ENCODE measurements around the gene PSMG4. TPM values are rescaled to one million over a fixed set of nuclear protein-coding genes. Genes with fewer than 3 reads are reported as not detected.
"Not testable (repeated sequence)": the region's sequence is repeated elsewhere in the genome, so short reads cannot be mapped to it uniquely, and the experiment has no call there.

PSMG4 gene
- polyA plus RNA-seq, 3 donors: 20.6 to 37.3 (median 34.0) TPM

DNA sequence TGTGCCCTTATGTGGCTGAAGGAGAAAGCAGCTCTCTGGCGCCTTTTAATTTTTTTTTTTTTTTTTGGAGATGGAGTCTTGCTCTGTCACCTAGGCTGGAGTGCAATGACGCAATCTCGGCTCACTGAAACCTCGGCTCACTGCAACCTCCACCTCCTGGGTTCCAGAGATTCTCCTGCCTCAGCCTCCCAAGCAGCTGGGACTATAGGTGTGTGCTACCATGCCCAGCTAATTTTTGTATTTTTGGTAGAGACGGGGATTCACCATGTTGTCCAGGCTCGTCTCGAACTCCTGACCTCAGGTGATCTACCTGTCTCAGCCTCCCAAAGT, 13.9 kb upstream of the PSMG4 start:
- 91 to 95% (median 94%) methylated on average over 7 of the region's 7 CpGs for whole genome bisulfite sequencing, 3 donors

DNA sequence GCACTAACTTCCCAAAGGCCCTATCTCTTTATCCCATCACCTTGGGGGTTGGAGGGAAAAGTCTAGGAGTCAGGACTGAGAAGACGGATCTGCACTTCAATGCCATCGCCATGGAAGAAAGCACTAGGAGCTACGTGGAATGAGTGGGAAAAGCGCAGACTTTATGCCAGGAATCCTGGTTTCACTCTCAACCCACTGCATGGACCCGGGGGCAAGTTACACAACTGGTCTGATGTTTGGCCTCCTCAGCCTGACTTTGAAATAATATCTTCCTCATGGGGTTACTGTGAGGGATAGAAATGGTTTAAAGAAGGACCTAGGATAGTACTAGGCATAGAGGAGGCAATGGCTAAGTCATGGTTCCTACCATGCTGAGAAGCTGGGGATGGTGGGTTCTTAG, 13.5 kb upstream of the PSMG4 start:
- H3K27ac ChIP-seq (ENCODE audit: low read depth, low read length): no peak overlapping the region
- 95 to 96% (median 95%) methylated on average over 5 of the region's 5 CpGs for WGBS, 3 donors

More for the DNA sequence above, 13.9 kb upstream of the PSMG4 start:
- H3K27ac ChIP-seq (ENCODE audit: low read depth, low read length): not testable (repeated sequence)

DNA sequence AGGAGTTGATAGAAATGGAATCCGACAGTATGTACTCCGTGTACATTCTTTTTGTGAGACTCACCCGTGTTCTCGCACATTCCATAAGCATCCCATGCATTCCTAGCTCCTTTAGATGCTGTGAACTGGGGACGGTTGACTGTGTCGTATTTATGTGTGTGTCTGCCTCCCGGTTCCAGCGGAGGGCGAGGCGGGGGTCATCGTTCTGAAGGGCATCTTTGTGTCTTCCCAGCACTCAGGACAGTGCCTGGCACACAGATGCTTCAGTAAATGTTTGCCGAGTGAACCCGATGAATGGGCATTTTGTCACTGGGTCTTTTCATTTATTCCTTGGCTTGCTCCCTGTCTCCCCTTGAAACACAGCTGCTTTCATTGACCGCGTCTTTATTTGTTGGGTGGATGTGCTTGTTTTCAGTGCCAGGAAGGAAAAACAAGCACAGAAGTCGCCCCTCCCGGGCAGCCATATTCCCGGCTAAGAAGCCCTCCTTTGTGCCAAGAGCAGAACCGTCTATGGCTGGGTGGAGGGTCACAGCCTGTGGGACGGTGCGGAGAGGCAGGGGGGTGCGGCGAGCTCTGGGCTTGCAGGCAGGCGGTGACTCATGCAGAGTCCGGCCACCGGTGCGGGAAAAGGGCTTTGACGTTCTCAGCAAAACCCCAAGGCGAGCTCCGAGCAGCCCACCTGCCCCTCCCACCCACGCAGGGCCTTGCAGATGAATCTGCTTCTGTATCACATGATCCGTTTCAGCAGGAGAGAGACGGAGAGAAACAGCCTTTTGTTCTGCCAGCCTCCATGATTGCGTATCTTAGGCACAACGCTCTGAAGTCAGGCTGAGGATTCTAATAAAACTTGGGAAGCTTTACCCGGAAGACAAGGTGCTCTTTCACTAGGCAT, 11.2 kb upstream of the PSMG4 start:
- 42 to 50% (median 46%) methylated on average over 36 of the region's 36 CpGs for WGBS, 3 donors
- H3K27ac ChIP-seq (ENCODE audit: low read depth, low read length): no peak overlapping the region

DNA sequence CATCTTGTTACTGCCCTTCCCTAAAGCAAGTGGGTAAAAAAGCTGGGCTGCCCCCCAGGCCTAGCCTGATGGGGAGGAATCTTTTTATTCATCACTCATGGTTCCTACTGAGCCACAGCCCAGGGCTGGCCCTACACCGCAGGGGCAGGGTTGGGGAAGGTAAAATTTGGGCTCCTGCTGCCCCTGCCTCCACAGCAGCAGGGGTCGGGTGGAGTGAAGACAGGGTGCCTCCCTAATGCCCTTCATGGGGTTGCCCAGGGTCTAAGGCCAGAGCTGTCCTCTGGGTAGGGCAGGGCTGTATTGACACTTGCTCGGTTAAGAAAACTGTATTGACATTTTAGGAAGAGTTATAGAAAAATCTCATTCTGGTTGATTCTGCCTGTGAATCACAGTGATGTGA, 8.9 kb upstream of the PSMG4 start:
- H3K27ac ChIP-seq (ENCODE audit: low read depth, low read length): no peak overlapping the region
- 87 to 98% (median 95%) methylated on average over 3 of the region's 3 CpGs for WGBS, 3 donors

DNA sequence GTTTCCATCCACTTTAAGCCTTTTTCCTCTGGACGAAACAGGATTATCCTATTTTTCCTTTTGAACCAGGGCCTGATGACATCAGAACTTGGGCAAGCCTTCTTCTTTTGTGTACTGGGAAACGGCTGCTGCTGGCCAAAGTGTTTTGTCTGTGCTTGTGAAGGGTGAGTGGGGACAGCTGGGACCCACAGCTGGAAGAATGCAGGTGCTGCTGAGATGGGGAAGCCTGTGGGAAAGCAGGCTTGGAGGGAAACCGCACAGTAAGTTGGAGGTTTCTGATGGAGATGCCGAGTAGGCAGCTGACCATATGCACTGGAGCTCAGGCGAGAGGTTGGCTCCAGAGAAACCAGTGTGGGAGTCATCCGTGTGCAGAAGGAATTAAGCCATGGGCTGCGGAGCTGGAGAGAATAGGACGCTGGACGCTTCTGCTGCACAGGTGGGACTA, 8.5 kb upstream of the PSMG4 start:
- 71 to 85% (median 79%) methylated on average over 9 of the region's 9 CpGs for WGBS, 3 donors
- no peak overlapping the region for H3K27ac ChIP-seq (ENCODE audit: low read depth, low read length)

DNA sequence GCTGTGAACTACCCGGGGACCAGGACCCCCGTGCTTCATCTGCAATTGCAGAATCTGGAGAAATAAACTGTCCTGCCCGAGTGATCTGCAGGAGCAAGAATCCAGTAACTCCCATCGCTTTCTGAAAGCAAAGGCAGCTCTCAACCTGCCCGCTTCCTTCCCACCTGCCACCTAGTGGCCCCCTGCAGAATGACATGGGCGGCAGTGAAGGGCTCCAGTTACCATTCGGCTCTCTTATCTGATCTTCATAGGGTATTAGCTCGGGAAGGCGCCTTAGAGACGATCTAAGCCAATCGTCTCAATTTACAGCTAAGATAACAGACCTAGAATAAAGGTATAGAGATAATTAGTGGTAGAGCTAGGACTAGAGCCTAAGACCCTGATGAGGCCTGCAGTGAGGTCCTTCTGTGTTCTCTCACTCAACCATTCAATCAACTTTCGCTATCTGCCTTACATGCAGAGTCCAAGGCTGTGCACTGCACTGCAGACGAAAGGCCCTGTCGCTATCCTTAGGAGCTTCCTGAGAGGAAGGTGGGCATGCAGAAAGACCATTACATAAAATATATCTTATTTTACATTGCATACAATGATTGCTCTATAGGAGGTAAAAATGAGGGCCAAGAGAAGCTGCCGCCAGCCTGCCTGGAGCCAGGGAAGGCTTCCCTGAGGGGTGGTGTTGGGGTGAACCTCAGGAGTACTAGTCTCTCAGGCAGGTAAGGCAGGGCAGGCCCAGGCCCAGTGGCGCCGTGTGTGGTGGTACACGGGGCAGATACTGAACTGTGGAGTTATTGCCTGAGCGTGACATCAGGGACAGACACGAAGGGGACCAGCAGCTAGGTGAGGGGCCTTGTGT, 7.1 kb upstream of the PSMG4 start:
- WGBS, 3 donors: 37 to 39% (median 38%) methylated on average over 20 of the region's 20 CpGs
- no peak overlapping the region for H3K27ac ChIP-seq (ENCODE audit: low read depth, low read length)

DNA sequence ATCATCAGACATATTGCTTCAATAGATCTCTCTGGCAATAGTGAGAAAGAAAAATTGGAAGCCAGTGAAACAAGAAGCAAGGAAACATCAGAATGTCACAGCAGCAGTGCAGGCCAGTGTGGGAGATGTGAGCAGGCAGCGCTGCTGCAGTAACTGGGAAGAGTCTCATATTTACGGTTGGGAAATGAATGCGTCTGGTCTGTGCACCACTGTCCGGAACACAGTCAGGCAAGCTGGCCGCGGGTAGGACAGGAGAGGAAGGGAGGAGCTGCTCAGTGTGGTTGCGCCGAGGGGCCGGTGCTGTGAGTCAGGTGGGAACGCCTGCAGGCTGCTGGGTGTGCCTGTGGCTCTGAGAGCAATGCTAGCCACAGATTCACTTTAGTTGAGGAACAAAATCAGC, 6.4 kb upstream of the PSMG4 start:
- no peak overlapping the region for H3K27ac ChIP-seq (ENCODE audit: low read depth, low read length)
- WGBS, 3 donors: 88 to 89% (median 89%) methylated on average over 10 of the region's 10 CpGs

DNA sequence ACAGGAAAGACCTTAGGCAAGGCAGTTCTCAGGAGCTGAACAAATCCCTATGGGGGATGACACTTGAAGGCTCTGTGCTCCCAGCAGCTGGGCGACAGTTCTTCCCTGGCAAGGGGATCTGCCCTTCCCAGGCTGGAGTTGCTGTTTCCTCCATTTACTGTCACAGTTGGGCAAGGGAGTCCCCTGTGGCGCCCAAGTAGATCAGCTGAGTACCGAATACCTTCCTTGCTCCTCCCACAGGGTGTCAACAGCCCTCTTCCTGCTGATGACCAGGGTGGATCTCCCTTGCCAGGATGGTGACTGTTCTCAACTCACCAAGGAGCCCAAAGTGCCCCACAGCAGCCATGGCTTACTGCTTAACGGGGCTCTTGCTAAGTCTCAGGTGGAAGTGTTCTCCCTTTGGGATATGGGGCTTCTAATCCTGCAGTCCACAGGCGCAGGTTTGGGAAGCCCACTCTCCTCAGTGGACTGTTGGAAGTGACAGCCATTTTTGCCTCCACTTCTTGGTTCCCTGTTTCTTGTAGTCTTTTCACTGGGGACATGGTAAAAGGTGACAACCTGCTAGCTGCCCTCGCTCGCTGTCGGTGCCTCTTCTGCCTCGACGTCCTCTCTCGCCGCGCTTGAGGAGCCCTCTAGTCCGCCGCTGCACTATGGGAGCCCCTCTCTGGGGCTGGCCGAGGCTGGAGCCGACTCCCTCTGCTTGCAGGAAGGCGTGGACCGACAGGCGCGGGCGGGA, 5.7 kb upstream of the PSMG4 start:
- H3K27ac ChIP-seq (ENCODE audit: low read depth, low read length): no peak overlapping the region
- WGBS, 3 donors: 90 to 95% (median 92%) methylated on average over 22 of the region's 22 CpGs

DNA sequence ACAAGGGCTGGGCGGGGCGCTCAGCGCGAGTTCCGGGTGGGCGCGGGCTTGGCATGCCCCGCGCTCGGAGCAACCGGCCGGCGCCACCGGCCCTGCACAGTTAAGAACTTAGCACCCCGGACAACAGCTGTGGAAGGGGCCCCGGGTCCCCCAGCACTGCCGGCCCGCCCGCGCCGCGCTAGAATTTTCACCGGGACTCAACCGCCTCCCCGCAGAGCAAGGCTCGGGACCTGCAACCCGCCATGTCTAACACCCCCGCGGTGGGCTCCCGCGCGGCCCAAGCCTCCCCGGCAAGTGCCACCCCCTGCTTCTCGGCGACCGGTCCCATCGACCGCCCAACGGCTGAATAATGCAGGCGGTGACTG, 5.2 kb upstream of the PSMG4 start:
- 96 to 97% (median 96%) methylated on average over 37 to 40 of the region's 40 CpGs for WGBS, 3 donors
- H3K27ac ChIP-seq (ENCODE audit: low read depth, low read length): no peak overlapping the region

DNA sequence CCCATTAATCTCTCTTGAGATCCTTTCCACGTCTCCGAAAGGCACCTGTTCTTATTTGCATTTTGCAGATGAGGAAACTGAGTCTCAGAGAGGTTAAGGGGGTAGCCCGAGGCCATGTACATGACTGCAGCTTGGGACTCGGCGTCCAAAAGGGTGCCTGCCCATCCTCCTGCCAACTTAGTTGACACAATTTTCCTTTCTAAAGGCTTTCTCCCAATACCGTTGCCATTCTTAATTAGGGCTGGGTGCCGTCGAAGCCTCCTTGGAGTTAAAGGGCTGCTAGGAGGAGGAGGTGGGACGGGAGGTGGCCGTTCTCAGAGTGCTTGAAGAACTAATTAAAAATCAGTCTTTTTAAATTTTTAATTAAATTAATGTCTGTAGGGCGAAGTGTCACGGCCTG, 546 bp upstream of the PSMG4 start:
- WGBS, 3 donors: 52 to 54% (median 52%) methylated on average over 12 of the region's 12 CpGs
- H3K27ac ChIP-seq (ENCODE audit: low read depth, low read length): no peak overlapping the region

DNA sequence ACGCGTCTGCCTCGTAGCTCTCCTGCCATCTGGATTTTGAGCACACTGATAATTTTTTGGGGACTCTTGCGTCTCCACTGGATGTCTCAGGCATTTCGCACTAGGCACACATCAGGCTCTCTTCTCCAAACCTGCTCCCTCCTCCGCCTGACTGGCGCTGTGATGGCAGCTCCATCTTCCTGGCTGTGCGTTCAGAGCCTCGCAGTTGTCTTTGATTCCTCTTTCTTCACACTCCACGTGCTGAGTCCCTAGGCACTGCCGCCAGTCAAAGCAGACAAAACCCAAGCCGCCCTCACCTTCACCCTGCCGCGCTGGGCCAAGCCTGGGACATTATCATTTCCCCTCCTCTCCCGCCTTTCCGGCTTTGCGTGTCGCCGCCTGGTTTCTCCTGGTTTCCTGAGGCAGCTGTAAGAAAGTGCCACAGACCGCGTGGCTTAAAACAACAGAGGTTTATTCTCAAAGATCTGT, 778 bp downstream of the PSMG4 start:
- 1% methylated on average over 21 of the region's 21 CpGs for WGBS, 3 donors
- H3K27ac ChIP-seq (ENCODE audit: low read depth, low read length): no peak overlapping the region

DNA sequence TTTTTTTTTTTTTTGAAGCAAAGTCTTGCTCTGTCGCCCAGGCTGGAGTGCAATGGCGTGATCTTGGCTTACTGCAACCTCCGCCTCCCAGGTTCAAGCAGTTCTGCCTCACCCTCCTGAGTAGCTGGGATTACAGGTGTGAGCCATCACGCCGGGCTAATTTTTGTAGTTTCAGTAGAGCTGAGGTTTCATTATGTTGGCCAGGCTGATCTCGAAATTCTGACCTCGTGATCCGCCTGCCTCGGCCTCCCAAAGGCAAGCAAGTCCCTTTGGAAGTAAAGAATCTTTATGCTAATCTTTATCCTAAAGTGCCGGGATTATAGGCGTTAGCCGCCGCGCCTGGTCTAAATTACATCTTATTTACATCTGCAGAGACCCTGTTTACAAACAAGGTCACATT, 1.5 kb downstream of the PSMG4 start:
- no peak overlapping the region for H3K27ac ChIP-seq (ENCODE audit: low read depth, low read length)
- 78 to 87% (median 85%) methylated on average over 13 to 14 of the region's 14 CpGs for WGBS, 3 donors

DNA sequence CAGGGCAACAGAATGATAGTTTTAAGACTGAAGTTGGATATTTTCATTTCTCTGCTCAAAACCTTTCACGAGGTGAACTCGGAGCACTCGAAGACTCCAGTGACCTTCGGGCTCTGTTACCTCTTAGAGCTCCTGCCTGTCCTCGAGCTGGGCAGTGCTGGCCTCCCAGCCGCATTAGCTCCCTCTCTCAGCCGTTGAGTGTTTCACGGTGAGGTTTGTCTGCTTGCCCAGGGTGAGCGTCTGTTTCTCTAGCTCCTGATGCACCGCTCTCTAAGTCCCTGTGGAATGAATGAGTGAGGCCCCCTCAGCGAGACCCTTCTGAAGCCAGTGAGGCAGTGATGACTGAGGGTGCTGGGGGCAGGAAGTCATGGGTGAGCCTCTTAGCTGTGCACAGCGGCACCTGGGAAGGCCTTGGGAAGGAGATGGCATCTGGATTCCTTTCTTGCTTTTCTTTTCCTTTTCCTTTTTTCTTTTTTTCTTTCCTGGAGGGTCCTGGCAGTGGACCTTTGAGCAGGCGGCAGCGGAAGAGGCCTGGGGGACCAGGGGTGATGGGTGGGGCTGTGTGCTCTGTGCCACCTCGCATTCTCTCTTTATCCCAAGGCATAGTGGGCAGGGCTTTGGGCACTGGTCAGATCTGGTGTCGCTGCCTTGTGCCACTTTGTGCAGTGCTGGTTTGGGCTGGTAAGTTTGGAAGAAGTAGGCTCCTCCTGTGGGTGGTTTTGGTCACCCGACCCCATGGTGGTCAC, 2.2 kb downstream of the PSMG4 start:
- H3K27ac ChIP-seq (ENCODE audit: low read depth, low read length): no peak overlapping the region
- 44 to 78% (median 72%) methylated on average over 17 of the region's 17 CpGs for WGBS, 3 donors

DNA sequence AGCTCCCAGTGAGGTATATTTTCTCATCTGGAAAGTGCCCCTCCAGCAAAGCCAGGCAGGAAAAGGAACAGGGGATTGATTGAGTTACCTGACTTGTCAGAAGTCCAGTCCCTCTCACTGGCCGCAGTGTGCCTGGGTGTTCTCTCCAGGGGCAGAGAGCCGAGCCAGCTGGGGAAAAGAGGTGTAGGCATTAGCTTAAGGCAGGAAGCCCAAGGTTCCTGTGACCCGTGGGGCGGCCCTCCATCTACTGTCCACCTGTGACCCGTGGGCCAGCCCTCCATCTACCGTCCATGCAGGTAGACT, 2.7 kb downstream of the PSMG4 start:
- no peak overlapping the region for H3K27ac ChIP-seq (ENCODE audit: low read depth, low read length)
- 41 to 68% (median 54%) methylated on average over 6 of the region's 6 CpGs for WGBS, 3 donors

DNA sequence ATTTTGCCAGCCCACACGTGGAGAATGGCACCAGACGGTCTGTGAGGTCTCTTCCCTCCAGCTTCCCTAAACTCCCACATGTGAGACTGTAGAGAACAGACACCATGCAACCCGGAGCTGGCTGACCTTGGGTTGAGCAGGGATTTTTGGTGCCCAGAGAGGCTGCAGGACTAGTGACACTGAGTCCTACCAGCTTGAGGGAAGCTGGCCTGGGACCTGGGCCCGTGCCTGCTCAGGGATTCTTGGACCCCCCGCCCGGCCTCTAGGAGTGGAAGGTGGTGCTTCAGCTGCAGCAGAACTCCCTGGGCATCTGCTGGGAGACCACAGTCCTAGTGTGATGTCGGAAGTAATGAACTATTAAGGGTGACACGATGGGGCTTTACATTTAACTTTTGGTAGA, 3.2 kb downstream of the PSMG4 start:
- 52 to 68% (median 64%) methylated on average over 8 of the region's 8 CpGs for WGBS, 3 donors
- no peak overlapping the region for H3K27ac ChIP-seq (ENCODE audit: low read depth, low read length)

DNA sequence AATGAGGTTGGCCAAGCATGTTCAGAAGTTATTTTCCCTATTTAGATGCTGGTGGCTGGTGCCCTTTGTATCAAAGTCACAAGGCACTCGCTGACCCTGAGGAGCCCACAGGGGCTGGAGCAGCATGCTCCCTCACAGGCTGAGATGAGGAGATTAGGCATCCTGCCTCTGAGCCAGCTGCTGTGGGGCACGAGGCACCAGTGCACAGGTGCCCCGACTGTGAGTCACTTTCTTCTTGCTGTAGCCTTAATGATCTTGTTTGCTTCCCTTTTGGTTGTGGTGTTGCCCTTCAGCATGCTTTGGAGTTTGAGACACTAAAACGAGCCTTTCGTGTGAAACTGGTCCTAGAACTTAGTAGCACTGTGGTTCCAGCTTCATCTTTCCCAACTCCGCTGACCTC, 4.3 kb downstream of the PSMG4 start:
- WGBS, 3 donors: 60 to 89% (median 89%) methylated on average over 6 of the region's 6 CpGs
- no peak overlapping the region for H3K27ac ChIP-seq (ENCODE audit: low read depth, low read length)

DNA sequence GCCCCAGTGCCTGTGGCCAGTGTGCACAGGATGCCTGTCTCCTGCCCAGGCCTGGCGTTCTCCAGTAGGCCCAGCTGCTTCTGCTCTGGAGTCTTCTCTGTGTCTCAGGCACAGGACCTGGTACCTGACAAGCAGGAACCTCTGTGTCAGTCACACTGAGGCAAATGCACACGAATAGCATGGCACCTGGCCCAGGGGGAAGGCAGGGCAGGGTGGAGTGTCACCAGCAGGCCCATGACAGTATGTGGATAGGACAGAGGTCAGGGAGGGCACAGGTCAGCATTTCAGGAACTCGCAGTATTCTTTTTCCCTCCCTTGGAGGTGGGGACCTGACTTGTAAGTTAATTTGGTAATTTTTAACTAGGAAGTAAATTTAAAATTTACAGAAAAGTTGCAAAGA, 5.6 kb downstream of the PSMG4 start:
- H3K27ac ChIP-seq (ENCODE audit: low read depth, low read length): no peak overlapping the region
- WGBS, 3 donors: 59 to 82% (median 81%) methylated on average over 3 of the region's 3 CpGs

DNA sequence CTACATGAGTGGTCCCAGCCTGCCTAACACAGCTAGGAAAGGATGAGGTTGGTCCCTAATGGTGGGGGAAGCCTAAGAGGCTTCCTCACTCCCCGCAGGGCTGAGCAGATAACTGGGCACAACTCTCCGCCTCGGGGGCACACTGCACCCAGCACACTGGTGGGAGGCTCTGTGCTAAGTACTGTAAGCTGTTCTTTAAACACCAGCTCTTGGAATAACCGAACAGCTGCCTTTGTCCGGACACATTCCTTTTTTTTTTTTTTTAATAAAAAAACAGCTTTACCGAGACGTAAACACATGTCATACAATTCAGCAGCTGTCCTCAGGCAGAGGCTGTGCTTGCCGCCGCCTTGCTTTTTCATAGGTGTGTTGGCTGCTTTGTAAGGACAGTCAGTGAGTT, 6.9 kb downstream of the PSMG4 start:
- 60 to 71% (median 68%) methylated on average over 9 of the region's 9 CpGs for WGBS, 3 donors
- no peak overlapping the region for H3K27ac ChIP-seq (ENCODE audit: low read depth, low read length)

Measured in adipose tissue (tissue), 3 donors.